Activated CD8-positive, alpha-beta memory T cell treated with anti-CD3 and anti-CD28 coated beads for 24 hours (primary cell): ENCODE data around the gene SMAD7.

Experiments
- DNase-seq: peaks from one replicate; pipeline ENCODE4 v3.0.0-alpha.2; 2020

SMAD7 gene, protein sequence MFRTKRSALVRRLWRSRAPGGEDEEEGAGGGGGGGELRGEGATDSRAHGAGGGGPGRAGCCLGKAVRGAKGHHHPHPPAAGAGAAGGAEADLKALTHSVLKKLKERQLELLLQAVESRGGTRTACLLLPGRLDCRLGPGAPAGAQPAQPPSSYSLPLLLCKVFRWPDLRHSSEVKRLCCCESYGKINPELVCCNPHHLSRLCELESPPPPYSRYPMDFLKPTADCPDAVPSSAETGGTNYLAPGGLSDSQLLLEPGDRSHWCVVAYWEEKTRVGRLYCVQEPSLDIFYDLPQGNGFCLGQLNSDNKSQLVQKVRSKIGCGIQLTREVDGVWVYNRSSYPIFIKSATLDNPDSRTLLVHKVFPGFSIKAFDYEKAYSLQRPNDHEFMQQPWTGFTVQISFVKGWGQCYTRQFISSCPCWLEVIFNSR

GRCh38 chr18:48950536-48951447 lies at the start of gene SMAD7:
SMAD7 (minus strand) TSS chr18:48950965; CDS start chr18:48950424, 541 bp downstream.
- DNase-seq = no peak

- no peak for DNase-seq
These were observed 48.8 kb upstream of the SMAD7 start for GRCh38 chr18:48999569-48999968.

GRCh38 chr18:48997985-48998831 lies 47.4 kb upstream of the SMAD7 start:
- DNase-seq = no peak

GRCh38 chr18:48997681-48997984 lies 46.9 kb upstream of the SMAD7 start:
- DNase-seq = no peak

DNA sequence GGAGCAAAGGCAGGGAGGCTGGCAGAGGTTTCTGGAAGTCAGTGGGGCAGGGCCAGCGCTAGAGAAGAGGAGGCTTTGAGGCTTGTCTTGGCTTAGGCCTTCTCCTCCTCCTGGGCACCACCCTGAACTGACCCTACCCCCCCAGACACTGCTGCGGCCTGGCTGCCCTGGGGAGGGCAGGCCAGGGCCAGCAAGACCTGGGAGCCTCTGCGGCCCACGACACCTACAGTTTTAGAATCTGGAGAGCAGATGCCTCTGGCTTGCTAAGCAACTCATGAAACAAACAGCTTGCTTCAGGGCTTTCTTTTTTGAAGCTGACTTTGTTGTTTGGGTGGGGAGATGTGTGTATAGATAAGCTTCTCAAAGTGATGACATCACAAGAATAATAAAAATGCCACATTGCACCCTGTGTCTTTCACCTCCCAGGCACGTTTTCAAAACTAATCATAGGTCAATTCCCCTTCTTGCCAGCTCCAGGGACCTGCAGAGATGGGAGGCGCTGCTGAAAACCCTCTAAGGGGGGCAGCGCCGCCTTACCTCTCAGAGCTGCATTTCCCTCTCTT lies 46.2 kb upstream of the SMAD7 start:
- DNase-seq = no peak

DNA sequence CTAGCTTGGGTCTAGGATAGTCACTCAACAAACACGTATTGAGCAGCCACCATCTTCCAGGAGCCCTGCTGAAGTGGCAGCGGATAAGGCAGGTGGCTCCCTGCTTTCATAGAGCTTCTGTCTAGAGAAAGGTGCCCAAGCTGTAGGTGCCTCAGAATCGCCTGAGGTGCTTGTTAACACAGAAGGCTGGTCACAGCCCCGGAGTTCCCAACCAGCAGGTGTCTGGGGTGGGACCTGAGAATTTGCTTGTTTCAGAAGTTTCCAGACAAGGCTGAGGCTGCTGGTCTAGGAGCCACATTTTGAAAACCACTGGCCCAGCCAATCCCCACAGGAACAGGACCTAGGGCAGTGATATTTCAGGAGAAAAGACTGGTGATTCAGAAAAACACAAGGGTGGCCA lies 45.3 kb upstream of the SMAD7 start:
- no peak for DNase-seq

- no peak for DNase-seq
These were observed 44.4 kb upstream of the SMAD7 start for GRCh38 chr18:48994926-48995835.

GRCh38 chr18:48994044-48994651 lies 43.4 kb upstream of the SMAD7 start:
- no peak for DNase-seq

DNA sequence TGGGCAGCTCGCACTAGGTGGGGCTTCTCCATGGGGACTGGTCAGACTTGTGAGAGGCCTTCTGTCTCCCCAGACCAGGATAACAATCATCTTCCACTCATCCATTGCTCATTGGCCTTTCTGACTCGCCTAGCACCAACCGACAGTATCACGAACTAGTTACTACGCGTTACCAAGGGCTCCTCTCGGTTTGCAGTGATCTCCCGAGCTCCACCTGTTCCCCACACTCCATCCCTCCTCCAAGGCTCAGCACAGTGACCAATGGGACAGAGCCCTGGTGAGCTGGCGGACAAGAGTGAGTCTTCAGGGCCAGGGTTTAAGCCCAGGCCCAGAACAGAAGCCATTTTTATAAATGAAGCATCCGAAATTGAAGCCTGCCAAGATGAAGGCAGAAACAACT lies 42.8 kb upstream of the SMAD7 start:
- no peak for DNase-seq

GRCh38 chr18:48992791-48993555 lies 42.2 kb upstream of the SMAD7 start:
- no peak for DNase-seq

DNA sequence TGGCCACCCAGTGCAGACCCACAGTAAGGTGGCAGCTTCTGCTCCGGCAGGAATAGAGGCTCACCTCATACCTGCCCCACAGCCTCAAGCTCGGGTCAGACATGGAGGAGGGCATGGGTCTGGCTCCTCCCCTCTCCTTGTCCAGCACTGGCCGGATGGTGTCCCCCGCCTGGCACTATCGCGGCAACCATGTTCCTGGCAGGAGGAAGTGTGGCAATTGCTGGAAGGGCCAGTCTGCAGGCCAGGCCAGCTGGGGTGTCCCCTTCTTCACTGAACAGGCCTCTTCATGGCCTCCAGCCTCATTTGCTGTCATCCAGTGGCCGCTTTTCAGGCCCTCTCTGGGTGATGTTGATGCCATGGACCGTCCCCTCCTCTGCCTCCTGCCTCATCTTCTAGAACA lies 41.4 kb upstream of the SMAD7 start:
- DNase-seq = no peak

DNA sequence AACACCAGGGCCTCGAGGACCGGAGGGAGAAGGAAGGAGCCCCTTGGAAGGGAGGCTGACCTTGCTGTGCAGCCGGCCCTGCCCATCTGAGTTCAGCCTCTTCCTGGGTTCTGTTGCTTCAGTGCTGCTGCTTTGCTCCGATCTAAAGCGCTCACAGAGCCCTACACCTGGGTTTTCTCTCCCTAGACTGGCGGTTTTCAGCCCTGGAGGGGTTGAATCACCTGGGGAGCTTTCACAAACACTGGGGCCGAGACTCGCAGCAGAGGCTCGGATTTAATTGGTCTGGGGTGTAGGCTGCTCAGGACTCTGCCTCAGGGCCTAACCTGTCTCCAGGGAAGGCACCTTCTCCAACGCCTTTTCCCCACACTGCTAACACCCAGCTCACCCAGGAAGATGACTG lies 40.9 kb upstream of the SMAD7 start:
- no peak for DNase-seq

- DNase-seq = no peak
These were observed 40.5 kb upstream of the SMAD7 start for GRCh38 chr18:48991319-48991660.

DNA sequence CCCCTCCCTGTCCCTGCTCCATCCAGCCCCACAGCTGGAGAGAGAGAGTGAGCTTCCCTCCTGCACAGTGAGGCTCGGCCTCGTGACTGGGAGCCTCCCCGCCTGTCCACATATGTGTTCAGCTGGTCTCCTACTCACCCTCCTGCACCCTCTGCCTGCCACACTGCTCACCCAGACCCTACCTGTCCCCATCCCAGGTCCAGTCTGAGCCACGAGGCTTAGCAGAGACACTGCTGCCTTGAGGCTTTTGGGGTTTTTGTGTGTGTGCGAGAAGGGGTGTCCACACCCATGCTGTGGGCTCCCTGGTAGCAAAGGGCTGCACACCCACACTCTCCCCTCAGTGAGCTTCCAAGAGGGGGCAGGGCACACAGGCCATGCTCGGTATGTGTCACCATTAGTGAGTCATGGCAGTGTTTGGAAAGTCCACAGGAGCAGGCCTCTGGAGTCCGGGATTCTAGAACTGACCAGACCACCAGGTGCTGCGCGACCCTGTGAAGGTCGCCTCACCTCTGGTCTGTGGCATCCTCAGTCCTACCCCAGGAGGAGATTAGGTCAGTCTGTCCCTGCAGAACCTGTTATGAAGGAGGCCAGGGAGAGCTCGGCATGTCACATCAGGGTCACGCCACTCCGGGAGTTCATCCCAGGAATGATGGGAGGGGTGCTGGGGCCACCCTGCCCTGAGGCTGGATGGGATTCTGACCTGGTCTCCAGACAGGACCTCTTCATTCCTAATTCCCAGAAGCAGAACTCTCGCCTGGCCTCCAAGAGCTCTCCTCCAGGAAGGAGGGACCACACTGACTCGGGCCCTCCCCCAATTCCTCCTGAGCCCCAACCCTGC lies 39.9 kb upstream of the SMAD7 start:
- no peak for DNase-seq

DNA sequence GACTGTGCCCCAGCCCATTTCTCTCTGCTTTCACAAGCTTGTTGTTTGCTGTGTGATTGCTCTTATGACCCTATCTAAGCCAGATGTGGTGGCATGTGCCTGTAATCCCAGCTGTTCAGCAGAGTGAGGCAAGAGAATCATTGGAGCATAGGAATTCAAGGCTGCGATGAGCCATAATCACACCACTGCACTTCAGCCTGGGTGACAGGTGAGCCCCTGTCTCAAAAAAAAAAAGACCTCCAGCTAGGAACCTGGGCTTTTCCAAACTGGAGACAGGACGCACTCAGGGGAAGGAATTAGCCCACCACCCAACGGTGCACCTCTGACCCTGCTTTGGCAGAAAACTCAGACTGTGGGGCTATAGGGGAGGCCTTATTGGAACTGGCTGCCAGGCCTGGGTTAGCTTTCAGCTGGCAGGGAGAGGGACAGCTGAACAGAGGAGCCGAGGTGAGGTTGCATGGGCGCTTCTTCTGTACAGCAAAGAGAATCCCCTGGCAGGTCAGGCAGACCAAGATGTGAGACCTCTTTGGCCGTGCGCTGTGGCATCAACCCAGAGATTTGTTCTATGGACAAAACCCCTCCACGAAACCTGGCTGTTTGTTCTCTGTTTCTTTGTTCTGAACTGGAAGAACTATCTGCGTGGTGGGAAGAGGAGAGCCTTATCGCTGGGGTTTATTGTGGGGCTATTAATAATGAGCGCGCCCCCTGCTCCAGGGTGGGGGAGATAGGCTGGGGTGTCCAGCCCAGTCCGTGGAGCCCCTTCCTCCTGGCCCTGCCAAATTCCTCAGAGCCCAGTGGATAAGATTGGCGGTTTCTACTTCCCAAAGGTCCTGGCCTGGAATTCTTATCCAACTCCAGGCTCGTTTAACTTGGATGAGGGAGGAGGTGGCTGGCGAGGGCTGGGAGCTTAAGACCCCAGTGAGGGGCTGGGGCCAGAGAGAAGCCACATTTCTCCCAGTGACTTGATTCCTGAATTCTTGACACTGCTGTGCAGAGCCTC lies 38.8 kb upstream of the SMAD7 start:
- no peak for DNase-seq

DNA sequence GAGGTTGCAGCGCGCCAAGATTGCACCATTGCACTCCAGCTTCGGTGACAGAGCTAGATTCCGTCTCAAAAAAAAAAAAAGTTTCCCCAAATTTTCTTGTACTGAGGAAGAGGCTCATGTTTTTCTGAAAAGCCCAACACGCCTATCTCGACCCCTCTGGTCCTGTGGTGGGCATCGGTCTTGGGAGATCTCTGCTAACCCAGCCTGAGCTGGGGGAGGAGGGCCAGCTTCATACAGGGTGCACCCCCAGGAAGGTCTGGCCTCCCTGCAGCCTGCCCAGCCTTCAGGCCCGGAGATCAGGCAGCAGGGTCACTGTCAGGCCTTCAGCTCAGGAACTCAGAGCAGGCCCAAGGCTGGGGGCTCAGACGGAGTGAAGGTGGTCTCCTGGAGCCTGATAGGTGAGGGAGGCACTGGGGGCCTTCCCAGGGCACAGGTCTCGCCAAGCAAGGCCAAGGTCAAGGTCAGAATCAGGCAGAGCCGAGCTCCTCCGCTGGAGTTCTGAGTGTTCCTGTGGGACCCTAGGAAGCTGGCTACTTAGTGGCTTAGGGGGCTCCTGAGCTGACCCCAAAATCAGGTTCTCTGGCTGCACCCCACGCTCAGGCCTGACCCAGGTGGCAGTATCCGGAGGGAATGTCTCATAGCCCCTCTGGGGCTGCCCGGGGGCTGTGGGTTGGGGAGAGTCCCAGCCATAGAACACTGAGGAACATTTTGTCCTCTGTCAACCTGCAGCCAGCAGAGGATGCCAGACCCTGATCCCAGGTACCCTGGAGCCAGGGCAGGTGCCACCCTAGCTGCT lies 37.9 kb upstream of the SMAD7 start:
- no peak for DNase-seq

GRCh38 chr18:48987821-48988220 lies 37.1 kb upstream of the SMAD7 start:
- DNase-seq = no peak
